GM08714 (cell line): ENCODE results near the gene BIRC3.

Experiments
- H3K4me3 ChIP-seq: fragments of 200-500 bp; sonication (Bioruptor generic); 2 replicates; pipeline ENCODE4 v1.5.1; 2014; ENCODE audit warnings: mild to moderate bottlenecking, low read length, inconsistent platforms
- ZNF274 ChIP-seq: IDR thresholded peaks from 2 replicates; pipeline ENCODE4 v1.6.1; 2012; ENCODE audit warnings: mild to moderate bottlenecking, low read depth, low read length

BIRC3 gene

GRCh38 chr11:102309621-102310541 lies 7.4 kb upstream of the BIRC3 start:
- no peak overlapping the region for H3K4me3 ChIP-seq
- no peak for TF ChIP-seq ZNF274

GRCh38 chr11:102312667-102313066 lies 4.6 kb upstream of the BIRC3 start:
- no peak overlapping the region for H3K4me3 ChIP-seq

GRCh38 chr11:102313238-102313940 lies 3.9 kb upstream of the BIRC3 start:
- peak overlapping the region; percentile 56; the same call in 1 of the 2 replicates for H3K4me3 ChIP-seq
- no peak for TF ChIP-seq ZNF274

More at GRCh38 chr11:102312667-102313066, 4.6 kb upstream of the BIRC3 start:
- TF ChIP-seq ZNF274 = no peak

- no peak for TF ChIP-seq ZNF274
- H3K4me3 ChIP-seq = no peak overlapping the region
Observed at GRCh38 chr11:102314784-102315183, 2.5 kb upstream of the BIRC3 start.

- TF ChIP-seq ZNF274 = no peak
- H3K4me3 ChIP-seq = peak overlapping the region; percentile 99
Observed at GRCh38 chr11:102316346-102316904, 859 bp upstream of the BIRC3 start.

GRCh38 chr11:102317768-102318103 lies 452 bp downstream of the BIRC3 start:
- TF ChIP-seq ZNF274 = no peak
- H3K4me3 ChIP-seq = peak overlapping the region; percentile 99

GRCh38 chr11:102318469-102318868 lies 1.2 kb downstream of the BIRC3 start:
- H3K4me3 ChIP-seq = peak overlapping the region; percentile 99
- TF ChIP-seq ZNF274 = no peak

GRCh38 chr11:102319544-102319943 lies 2.3 kb downstream of the BIRC3 start:
- TF ChIP-seq ZNF274 = no peak
- peak overlapping the region; percentile 99 for H3K4me3 ChIP-seq

GRCh38 chr11:102320188-102320587 lies 2.9 kb downstream of the BIRC3 start:
- no peak for TF ChIP-seq ZNF274
- peak overlapping the region; percentile 99 for H3K4me3 ChIP-seq

GRCh38 chr11:102320679-102321078 lies 3.4 kb downstream of the BIRC3 start:
- TF ChIP-seq ZNF274 = no peak
- H3K4me3 ChIP-seq = peak overlapping the region; percentile 99

- TF ChIP-seq ZNF274 = no peak
- H3K4me3 ChIP-seq = peak overlapping the region; percentile 99; the same call in 1 of the 2 replicates
Observed at GRCh38 chr11:102322560-102322959, 5.3 kb downstream of the BIRC3 start.

GRCh38 chr11:102323542-102324251 lies 6.4 kb downstream of the BIRC3 start:
- no peak overlapping the region for H3K4me3 ChIP-seq
- TF ChIP-seq ZNF274 = no peak

GRCh38 chr11:102325088-102325487 lies 7.8 kb downstream of the BIRC3 start:
- H3K4me3 ChIP-seq = no peak overlapping the region
- TF ChIP-seq ZNF274 = no peak

- TF ChIP-seq ZNF274 = no peak
- no peak overlapping the region for H3K4me3 ChIP-seq
Observed at GRCh38 chr11:102328748-102329147, 11.5 kb downstream of the BIRC3 start.
